22Rv1 (cell line): ENCODE data around the gene KLRK1.

Experiments
- CTCF ChIP-seq: fragments of 450-650 bp; IDR thresholded peaks from 2 replicates; pipeline ENCODE4 v1.5.1; 2017; ENCODE audit warnings: mild to moderate bottlenecking
- ZFX ChIP-seq: fragments of 450-650 bp; IDR thresholded peaks from 2 replicates; pipeline ENCODE4 v1.6.1; 2017; ENCODE audit warnings: antibody characterized with exemption, borderline replicate concordance

GRCh38 chr12:10358969-10359368 lies 30.9 kb downstream of the KLRK1 start:
- TF ChIP-seq CTCF = no peak
- TF ChIP-seq ZFX = no peak
